GM19099 (cell line): ENCODE measurements around the gene CLSTN2.

Source experiments
- POLR2A ChIP-seq: IDR thresholded peaks from 3 replicates; pipeline ENCODE4 v1.6.1; 2011; ENCODE audit warnings: low read depth; ENCODE audit not compliant: insufficient read length; ENCODE audit errors: extremely low read depth

The CLSTN2 gene

GRCh38 chr3:140421884-140422283 lies 486.9 kb downstream of the CLSTN2 start:
- no peak for TF ChIP-seq POLR2A

GRCh38 chr3:140423146-140423545 lies 488.2 kb downstream of the CLSTN2 start:
- no peak for TF ChIP-seq POLR2A

- no peak for TF ChIP-seq POLR2A
Observed at GRCh38 chr3:140424211-140424610, 489.2 kb downstream of the CLSTN2 start.

GRCh38 chr3:140424726-140425125 lies 489.7 kb downstream of the CLSTN2 start:
- TF ChIP-seq POLR2A, result no peak

- no peak for TF ChIP-seq POLR2A
Observed at GRCh38 chr3:140427786-140428185, 492.8 kb downstream of the CLSTN2 start.

GRCh38 chr3:140428380-140428779 lies 493.4 kb downstream of the CLSTN2 start:
- TF ChIP-seq POLR2A, result no peak

GRCh38 chr3:140429791-140430190 lies 494.8 kb downstream of the CLSTN2 start:
- TF ChIP-seq POLR2A, result no peak

GRCh38 chr3:140430494-140430893 lies 495.5 kb downstream of the CLSTN2 start:
- no peak for TF ChIP-seq POLR2A

- no peak for TF ChIP-seq POLR2A
Observed at GRCh38 chr3:140432229-140432669, 497.3 kb downstream of the CLSTN2 start.

GRCh38 chr3:140433431-140433830 lies 498.4 kb downstream of the CLSTN2 start:
- no peak for TF ChIP-seq POLR2A

GRCh38 chr3:140434261-140434905 lies 499.4 kb downstream of the CLSTN2 start:
- no peak for TF ChIP-seq POLR2A

- TF ChIP-seq POLR2A, result no peak
Observed at GRCh38 chr3:140436421-140436820, 501.4 kb downstream of the CLSTN2 start.

- TF ChIP-seq POLR2A, result no peak
Observed at GRCh38 chr3:140438736-140439470, 503.9 kb downstream of the CLSTN2 start.

- no peak for TF ChIP-seq POLR2A
Observed at GRCh38 chr3:140439527-140439926, 504.5 kb downstream of the CLSTN2 start.

- no peak for TF ChIP-seq POLR2A
Observed at GRCh38 chr3:140440446-140440845, 505.5 kb downstream of the CLSTN2 start.

GRCh38 chr3:140441006-140441405 lies 506.0 kb downstream of the CLSTN2 start:
- TF ChIP-seq POLR2A, result no peak

GRCh38 chr3:140442621-140443020 lies 507.6 kb downstream of the CLSTN2 start:
- no peak for TF ChIP-seq POLR2A

- TF ChIP-seq POLR2A, result no peak
Observed at GRCh38 chr3:140443073-140443472, 508.1 kb downstream of the CLSTN2 start.
